H1 (cell line): ENCODE results near the gene CHRNG. TPM values are rescaled to one million over a fixed set of nuclear protein-coding genes. Genes with fewer than 3 reads are reported as not detected.

Source experiments
- BACH1 ChIP-seq: IDR thresholded peaks from 2 replicates; pipeline ENCODE4 v1.6.1; 2012; ENCODE audit warnings: low read length, improper control_type of control experiment
- BRCA1 ChIP-seq: IDR thresholded peaks from 2 replicates; pipeline ENCODE4 v1.6.1; 2012; ENCODE audit warnings: low read depth, low read length, improper control_type of control experiment
- CEBPB ChIP-seq: IDR thresholded peaks from 2 replicates; pipeline ENCODE4 v1.6.1; 2012; ENCODE audit warnings: low read depth, low read length
- CHD7 ChIP-seq: fragments of 300-600 bp; sonication (generic); IDR thresholded peaks from 2 replicates; pipeline ENCODE4 v1.7.1; 2012; ENCODE audit warnings: low read length, moderate library complexity, mild to moderate bottlenecking, inconsistent platforms; ENCODE audit not compliant: insufficient replicate concordance
- GTF2F1 ChIP-seq: IDR thresholded peaks from 2 replicates; pipeline ENCODE4 v1.6.1; 2012; ENCODE audit warnings: low read depth, low read length, improper control_type of control experiment, borderline replicate concordance
- PHF8 ChIP-seq: fragments of 200-600 bp; sonication (generic); conservative IDR thresholded peaks from 2 replicates; pipeline ENCODE4 v1.7.1; 2012; ENCODE audit warnings: low read depth, mild to moderate bottlenecking, inconsistent platforms, low read length, moderate library complexity
- POLR2AphosphoS5 ChIP-seq: IDR thresholded peaks from 2 replicates; pipeline ENCODE4 v1.6.1; 2011; ENCODE audit warnings: low read depth, low read length
- SIX5 ChIP-seq: IDR thresholded peaks from 2 replicates; pipeline ENCODE4 v1.6.1; 2011; ENCODE audit warnings: mild to moderate bottlenecking, low read depth, low read length
- SP1 ChIP-seq: IDR thresholded peaks from 2 replicates; pipeline ENCODE4 v1.6.1; 2011; ENCODE audit warnings: low read depth, low read length
- TAF7 ChIP-seq: optimal IDR thresholded peaks from 2 replicates; pipeline ENCODE3; 2011; ENCODE audit warnings: low read depth, mild to moderate bottlenecking, inconsistent platforms, low read length, moderate library complexity, borderline replicate concordance
- ZNF274 ChIP-seq: IDR thresholded peaks from 2 replicates; pipeline ENCODE4 v1.7.0; 2012; ENCODE audit warnings: low read length, borderline replicate concordance; ENCODE audit errors: extremely low read depth
- polyA plus RNA-seq, 7 experiments: library from polyadenylated mRNA; depleted of rRNA in 3 of 7; stranded (reverse) in 5 of 7; unstranded in 2 of 7; fragments of >200 nt in 5 of 7; fragments of 200-250 nt in 2 of 7; gene quantifications; 1 replicate in 5 of 7; 2 replicates in 1 of 7; 4 replicates in 1 of 7; pipeline versions ENCODE4 v1.2.1 to v1.2.3, GENCODE V29; 2011 to 2013; ENCODE audit warnings: missing spikeins in 2 of 7, mixed read lengths in 2 of 7
- total RNA-seq: library from RNA; stranded (reverse); fragmentation: NEBNext Ultra II Directional; extraction: Animal tissue kit (Norgen Biotek cat#: 25700); gene quantifications from 2 replicates; pipeline ENCODE4 v1.2.1, GENCODE V29; 2021

The CHRNG gene
- total and polyA plus RNA-seq, 2 of the 8 experiments (the other 6 are each of a cell fraction or from before 2014, with no cell fraction given): 0.05 TPM; not detected in 1

- no peak for TF ChIP-seq CHD7
- TF ChIP-seq GTF2F1: no peak
- no peak for TF ChIP-seq PHF8
- no peak for TF ChIP-seq ZNF274
- TF ChIP-seq SP1: no peak
- TF ChIP-seq BRCA1: no peak
- no peak for TF ChIP-seq SIX5
- TF ChIP-seq POLR2AphosphoS5: no peak
- no peak for TF ChIP-seq CEBPB
- TF ChIP-seq TAF7: no peak
- no peak for TF ChIP-seq BACH1
These were observed 9.5 kb upstream of the CHRNG start (continued) for GRCh38 chr2:232529806-232530547.
